A172 (cell line): ENCODE data around the gene AVL9. TPM values are rescaled to one million over a fixed set of nuclear protein-coding genes. Genes with fewer than 3 reads are reported as not detected.
"Not testable (repeated sequence)": the region's sequence is repeated elsewhere in the genome, so short reads cannot be mapped to it uniquely, and the experiment has no call there.

Experiments used
- DNase-seq: peaks from one replicate; pipeline ENCODE4 v3.0.0-alpha.2; 2015; ENCODE audit warnings: low spot score
- total RNA-seq: library from RNA; depleted of rRNA; stranded (reverse); fragments of >200 nt; shearing (Covaris generic); gene quantifications from 2 replicates; pipeline ENCODE4 v1.2.3, GENCODE V29; 2014

Gene AVL9
- total RNA-seq, 1 experiment from 2014 or later, result 52.4 TPM

- DNase-seq, result peak; percentile 84
Observed at GRCh38 chr7:32587411-32587948, 92.2 kb downstream of the AVL9 start.

GRCh38 chr7:32588657-32589056 lies 93.4 kb downstream of the AVL9 start:
- DNase-seq, result peak; percentile 92

GRCh38 chr7:32591938-32592337 lies 96.6 kb downstream of the AVL9 start:
- DNase-seq, result peak; percentile 58

- no peak for DNase-seq
Observed at GRCh38 chr7:32592701-32593100, 97.4 kb downstream of the AVL9 start.

GRCh38 chr7:32594965-32595490 lies 99.7 kb downstream of the AVL9 start:
- DNase-seq, result peak; percentile 46

- not testable (repeated sequence) for DNase-seq
Observed at GRCh38 chr7:32601196-32601595, 105.9 kb downstream of the AVL9 start.

GRCh38 chr7:32602470-32602869 lies 107.2 kb downstream of the AVL9 start:
- no peak for DNase-seq

- DNase-seq, result not testable (repeated sequence)
Observed at GRCh38 chr7:32603492-32603891, 108.2 kb downstream of the AVL9 start.

- not testable (repeated sequence) for DNase-seq
Observed at GRCh38 chr7:32604047-32604446, 108.8 kb downstream of the AVL9 start.

- no peak for DNase-seq
Observed at GRCh38 chr7:32605032-32605431, 109.7 kb downstream of the AVL9 start.

GRCh38 chr7:32609463-32609862 lies 114.2 kb downstream of the AVL9 start:
- DNase-seq, result no peak

- no peak for DNase-seq
Observed at GRCh38 chr7:32611201-32612099, 116.2 kb downstream of the AVL9 start.

GRCh38 chr7:32616625-32617024 lies 121.3 kb downstream of the AVL9 start:
- peak; percentile 62 for DNase-seq

GRCh38 chr7:32618470-32618869 lies 123.2 kb downstream of the AVL9 start:
- DNase-seq, result no peak

GRCh38 chr7:32618987-32619386 lies 123.7 kb downstream of the AVL9 start:
- peak; percentile 21 for DNase-seq

- DNase-seq, result not testable (repeated sequence)
Observed at GRCh38 chr7:32619416-32619815, 124.1 kb downstream of the AVL9 start.

- DNase-seq, result no peak
Observed at GRCh38 chr7:32631021-32631420, 135.7 kb downstream of the AVL9 start.

- not testable (repeated sequence) for DNase-seq
Observed at GRCh38 chr7:32631590-32632497, 136.6 kb downstream of the AVL9 start.

- not testable (repeated sequence) for DNase-seq
Observed at GRCh38 chr7:32633446-32633845, 138.2 kb downstream of the AVL9 start.

- DNase-seq, result not testable (repeated sequence)
Observed at GRCh38 chr7:32634798-32635393, 139.6 kb downstream of the AVL9 start.

GRCh38 chr7:32636725-32637462 lies 141.6 kb downstream of the AVL9 start:
- not testable (repeated sequence) for DNase-seq
